ENCODE measurements around the gene FCHO2. TPM values are rescaled to one million over a fixed set of nuclear protein-coding genes. Genes with fewer than 3 reads are reported as not detected.

The FCHO2 gene
- total RNA-seq, 1 donor from 2014 or later, result 19.6 TPM

GRCh38 chr5:73028991-73029595 is 73.3 kb downstream of the FCHO2 start:
- no peak for DNase-seq (ENCODE audit: extremely low read depth, low read depth, low spot score)

DNA sequence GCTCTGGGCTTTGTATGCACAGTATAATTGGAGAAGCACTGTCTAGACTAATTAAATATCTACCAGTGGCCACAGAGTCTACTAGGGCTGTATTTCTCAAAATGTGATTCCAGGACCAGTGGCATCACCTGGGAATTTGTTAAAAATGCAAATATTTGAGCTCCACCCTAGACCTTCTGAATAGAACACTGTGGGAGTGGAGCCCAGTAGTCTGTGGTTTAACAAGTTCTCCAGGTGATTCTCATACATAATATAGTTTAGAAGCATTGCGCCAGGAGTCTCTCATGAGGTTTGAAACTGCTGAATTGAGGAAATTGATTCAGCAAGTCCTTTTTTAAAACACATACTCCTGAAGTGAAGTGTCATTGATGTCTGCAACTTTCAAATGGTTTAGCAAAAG is 74.7 kb downstream of the FCHO2 start:
- no peak for DNase-seq (ENCODE audit: extremely low read depth, low read depth, low spot score)

DNA sequence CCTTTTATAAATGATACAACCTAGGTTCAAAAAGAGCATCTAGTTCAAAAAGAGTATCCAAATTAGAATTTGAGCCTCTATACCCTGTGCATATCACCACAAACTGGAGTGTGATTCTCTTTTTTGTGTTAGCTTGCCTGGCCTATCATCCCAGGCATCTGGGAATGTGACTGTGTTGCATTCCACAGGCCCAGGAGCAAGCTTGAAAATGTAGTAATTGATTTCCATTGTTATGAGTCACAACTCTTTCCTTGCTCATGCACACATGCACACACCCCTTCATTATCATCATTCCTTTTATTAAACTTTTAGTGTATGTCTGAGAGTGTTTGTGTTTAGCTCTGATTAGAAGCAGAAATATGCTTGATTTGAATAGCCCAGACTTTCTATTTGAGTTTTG is 75.2 kb downstream of the FCHO2 start:
- DNase-seq (ENCODE audit: extremely low read depth, low read depth, low spot score), result peak; percentile 31

DNA sequence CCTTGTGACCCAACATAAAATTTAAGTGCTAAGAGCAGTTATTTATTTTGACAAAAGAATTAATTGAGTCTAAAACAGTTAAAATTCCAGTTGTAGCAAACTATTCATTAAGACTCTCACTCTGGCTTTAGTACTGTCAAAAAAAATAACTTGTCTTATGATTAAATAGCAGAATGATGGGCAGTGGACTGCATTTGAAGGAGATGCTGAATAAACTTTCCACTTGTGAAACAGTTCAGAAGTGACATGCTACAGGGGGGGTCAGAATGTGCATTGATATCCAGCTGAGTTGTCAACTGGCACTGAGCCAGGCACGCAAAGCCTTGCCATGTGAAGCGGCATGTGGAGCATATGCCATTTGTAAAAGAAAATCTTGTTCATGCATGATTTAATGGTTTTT is 76.0 kb downstream of the FCHO2 start:
- peak; percentile 7 for DNase-seq (ENCODE audit: extremely low read depth, low read depth, low spot score)

- DNase-seq (ENCODE audit: extremely low read depth, low read depth, low spot score), result no peak
These were observed 76.8 kb downstream of the FCHO2 start for GRCh38 chr5:73032635-73033034.

DNA sequence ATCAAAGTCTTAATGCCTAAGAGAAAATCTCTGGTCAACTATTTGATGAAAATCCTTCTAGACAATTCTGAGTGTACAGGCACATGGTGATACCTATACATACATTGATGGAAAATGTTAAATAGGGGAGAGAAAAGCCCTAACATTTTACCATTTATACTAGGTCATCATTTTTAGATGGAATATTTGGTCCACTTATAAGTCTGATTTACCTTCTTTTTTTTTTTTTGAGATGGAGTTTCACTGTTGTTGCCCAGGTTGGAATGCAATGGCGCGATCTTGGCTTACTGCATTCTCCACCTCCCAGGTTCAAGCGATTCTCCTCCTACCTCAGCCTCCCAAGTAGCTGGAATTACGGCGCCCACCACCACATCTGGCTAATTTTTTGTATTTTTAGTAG is 81.7 kb downstream of the FCHO2 start:
- DNase-seq (ENCODE audit: extremely low read depth, low read depth, low spot score), result no peak

- DNase-seq (ENCODE audit: extremely low read depth, low read depth, low spot score), result no peak
These were observed 83.2 kb downstream of the FCHO2 start for GRCh38 chr5:73039082-73039481.

DNA sequence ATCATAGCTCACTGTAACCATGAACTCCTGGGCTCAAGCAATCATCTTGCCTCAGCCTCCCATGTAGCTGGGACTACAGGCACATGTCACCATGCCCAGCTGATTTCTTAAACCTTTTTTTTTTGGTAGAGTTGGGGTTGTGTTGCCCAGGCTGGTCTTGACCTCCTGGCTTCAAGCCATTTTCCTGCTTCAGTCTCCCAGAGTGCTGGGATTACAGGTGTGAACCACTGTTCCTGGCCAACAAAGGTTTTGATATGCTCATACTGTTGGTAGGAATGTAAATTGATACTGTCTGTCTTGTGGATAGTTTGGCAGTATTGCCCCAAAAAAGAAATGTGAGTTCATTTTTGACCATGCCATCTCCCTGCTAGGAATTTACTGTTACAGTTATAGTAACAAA is 87.2 kb downstream of the FCHO2 start:
- DNase-seq (ENCODE audit: extremely low read depth, low read depth, low spot score), result no peak

DNA sequence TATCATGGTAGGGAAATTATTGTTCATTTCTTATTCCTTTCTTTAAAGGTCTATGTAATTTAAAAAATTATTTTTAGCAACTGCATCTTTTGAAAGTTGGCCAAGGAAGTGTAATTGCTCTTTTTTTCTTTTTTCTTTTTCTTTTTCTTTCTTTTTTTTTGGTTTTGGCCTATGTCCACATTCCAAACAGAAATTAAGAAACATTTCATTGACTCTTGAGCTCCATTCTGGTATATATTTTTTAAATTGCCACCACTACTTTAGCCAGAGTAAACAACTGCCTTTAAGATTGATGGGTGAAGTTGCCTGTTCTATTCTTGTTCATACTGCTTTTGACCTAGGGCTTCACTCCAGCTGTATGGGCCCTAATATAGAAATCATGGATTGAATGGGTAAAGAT is 88.7 kb downstream of the FCHO2 start:
- no peak for DNase-seq (ENCODE audit: extremely low read depth, low read depth, low spot score)

DNA sequence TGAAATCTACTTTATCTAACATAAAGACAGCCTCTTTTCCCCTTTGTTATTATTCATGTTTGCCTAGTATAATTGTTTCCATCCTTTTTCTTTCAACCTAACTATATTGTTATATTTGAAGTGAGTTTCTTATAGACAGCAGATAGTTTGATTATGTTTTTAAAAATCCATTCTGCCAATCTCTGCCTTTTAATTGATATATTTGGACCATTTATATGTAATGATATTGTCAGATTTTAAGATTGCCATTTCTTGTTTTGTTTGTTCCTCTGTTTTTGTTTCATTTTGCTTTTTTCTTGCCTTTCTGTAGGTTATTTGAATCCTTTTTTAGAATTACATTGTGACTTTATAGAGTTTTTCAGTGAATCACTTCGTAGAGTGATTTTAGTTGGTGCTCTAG is 89.8 kb downstream of the FCHO2 start:
- DNase-seq (ENCODE audit: extremely low read depth, low read depth, low spot score), result no peak

- no peak for DNase-seq (ENCODE audit: extremely low read depth, low read depth, low spot score)
These were observed 105.8 kb downstream of the FCHO2 start for GRCh38 chr5:73061593-73061992.

DNA sequence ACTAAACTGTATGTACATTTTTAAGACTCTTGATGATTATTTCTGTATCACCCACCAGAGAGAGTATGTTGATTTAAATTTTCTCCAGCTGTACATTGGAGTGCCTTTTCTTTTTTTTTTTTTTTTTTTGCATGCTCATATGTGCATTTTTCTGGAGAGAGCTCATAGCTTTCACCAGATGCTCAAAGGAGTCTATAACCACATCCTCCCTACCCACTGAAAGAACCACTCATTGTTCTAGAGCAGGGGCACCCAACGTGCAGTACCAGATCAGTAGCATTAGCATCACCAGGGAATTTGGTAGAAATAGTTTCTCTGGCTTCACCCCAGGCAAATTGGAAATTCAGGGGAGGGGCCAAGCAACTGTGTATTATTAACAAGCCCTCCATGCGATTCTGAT is 110.6 kb downstream of the FCHO2 start:
- DNase-seq (ENCODE audit: extremely low read depth, low read depth, low spot score), result no peak

DNA sequence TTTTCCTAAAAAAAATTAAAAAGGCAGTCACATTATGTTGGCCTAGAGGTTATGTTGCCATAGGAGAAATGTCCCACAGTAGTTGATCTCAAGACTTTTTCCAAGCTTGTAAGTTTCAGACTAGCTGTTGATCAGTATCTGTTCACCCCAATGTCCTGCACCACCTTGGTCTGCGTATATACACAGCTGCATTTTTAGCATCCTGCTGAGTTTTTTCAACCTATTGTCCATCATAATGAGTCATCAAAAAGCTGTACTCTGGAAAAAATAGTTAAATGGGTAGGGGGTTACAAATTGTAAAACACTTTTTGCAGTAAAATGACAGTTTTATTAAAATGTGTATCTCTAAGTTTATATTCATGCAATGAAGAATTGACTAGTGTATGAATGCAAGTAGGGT is 111.4 kb downstream of the FCHO2 start:
- peak; percentile 18 for DNase-seq (ENCODE audit: extremely low read depth, low read depth, low spot score)

- no peak for DNase-seq (ENCODE audit: extremely low read depth, low read depth, low spot score)
These were observed 125.3 kb downstream of the FCHO2 start for GRCh38 chr5:73081093-73081492.

DNA sequence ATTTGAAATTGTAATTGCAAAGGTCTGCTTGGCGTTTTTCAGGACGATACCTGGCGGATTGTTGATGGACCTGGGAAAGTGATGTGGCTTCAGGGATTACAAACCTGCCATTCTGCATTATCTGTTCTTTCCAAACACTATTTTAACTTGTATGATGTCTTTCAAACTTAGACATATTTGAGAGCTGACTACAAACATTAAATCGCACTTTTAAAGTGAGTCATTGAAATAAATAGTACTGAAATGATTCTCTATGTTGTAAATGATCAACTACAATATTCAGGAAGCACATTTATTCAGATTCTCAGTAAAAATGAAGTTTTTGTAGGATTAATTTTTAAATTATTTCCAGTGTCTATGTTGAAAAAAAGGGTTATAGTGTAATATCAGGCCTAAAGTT is 132.2 kb downstream of the FCHO2 start:
- no peak for DNase-seq (ENCODE audit: extremely low read depth, low read depth, low spot score)

GRCh38 chr5:73093943-73094342 is 138.1 kb downstream of the FCHO2 start:
- no peak for DNase-seq (ENCODE audit: extremely low read depth, low read depth, low spot score)

DNA sequence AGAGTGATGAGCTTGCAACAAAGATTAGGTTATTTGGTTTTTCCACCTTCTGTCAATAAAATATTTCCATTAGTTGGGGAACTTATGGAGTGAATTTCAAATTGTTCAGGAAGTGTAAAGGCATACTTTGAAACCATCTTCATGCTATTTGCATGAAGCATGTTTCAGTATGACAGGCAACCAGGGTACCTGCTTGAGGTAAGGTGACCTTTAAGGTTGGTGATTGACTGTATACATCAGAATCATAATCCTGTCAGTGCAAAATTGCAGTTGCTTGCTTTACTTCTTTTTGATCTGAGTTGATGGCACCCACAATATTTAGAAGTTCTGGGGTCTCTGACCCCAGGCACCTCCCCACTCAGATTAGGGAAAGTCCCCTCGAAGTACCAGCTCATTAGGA is 138.6 kb downstream of the FCHO2 start:
- DNase-seq (ENCODE audit: extremely low read depth, low read depth, low spot score), result no peak

DNA sequence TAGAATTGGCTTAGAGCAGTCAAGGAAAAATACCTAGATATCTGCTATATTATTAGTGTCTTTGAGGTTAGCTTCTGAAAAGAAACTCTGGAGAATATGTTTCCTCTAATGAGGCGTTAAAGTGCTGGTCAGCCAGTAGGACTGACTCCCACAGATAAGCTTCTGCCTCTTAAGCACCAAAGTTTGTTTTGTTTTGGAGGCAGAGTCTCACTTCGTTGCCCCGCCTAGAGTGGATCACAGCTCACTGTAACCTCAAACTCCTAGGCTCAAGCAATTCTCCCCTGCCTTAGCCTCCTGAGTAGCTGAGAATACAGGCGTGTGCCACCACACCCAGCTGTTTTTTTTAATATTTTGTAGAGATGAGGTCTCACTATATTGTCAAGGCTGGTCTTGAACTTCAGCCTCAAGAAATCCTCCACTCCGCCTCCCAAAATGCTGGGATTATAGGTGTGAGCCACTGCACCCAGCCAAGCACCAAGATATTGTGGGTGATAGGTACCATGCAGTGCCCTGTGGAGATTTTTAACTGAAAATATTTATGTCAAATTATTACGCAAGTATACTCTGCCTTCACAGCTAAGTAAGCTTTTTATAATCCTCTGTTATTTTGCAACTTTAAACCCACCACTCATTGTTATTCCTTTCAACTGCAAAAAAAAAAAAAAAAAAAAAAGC is 139.9 kb downstream of the FCHO2 start:
- DNase-seq (ENCODE audit: extremely low read depth, low read depth, low spot score), result no peak

GRCh38 chr5:73096239-73096575 is 140.4 kb downstream of the FCHO2 start:
- no peak for DNase-seq (ENCODE audit: extremely low read depth, low read depth, low spot score)

GRCh38 chr5:73097740-73098139 is 141.9 kb downstream of the FCHO2 start:
- DNase-seq (ENCODE audit: extremely low read depth, low read depth, low spot score), result no peak

GRCh38 chr5:73100109-73100508 is 144.3 kb downstream of the FCHO2 start:
- no peak for DNase-seq (ENCODE audit: extremely low read depth, low read depth, low spot score)

GRCh38 chr5:73103870-73104299 is 148.0 kb downstream of the FCHO2 start:
- DNase-seq (ENCODE audit: extremely low read depth, low read depth, low spot score), result no peak

- no peak for DNase-seq (ENCODE audit: extremely low read depth, low read depth, low spot score)
These were observed 148.5 kb downstream of the FCHO2 start for GRCh38 chr5:73104326-73104725.
